Skin of body (tissue), 2 donors: ENCODE data around the gene TMCC1. TPM values are rescaled to one million over a fixed set of nuclear protein-coding genes. Genes with fewer than 3 reads are reported as not detected.
"Not testable (repeated sequence)": the region's sequence is repeated elsewhere in the genome, so short reads cannot be mapped to it uniquely, and the experiment has no call there.

ENCODE experiments used
- DNase-seq: peaks from one replicate; lab custom pipeline; 2025; lab: John Stamatoyannopoulos, UW
- total RNA-seq: library from RNA; depleted of rRNA; stranded (reverse); fragments of >200 nt; gene quantifications from one replicate; pipeline ENCODE4 v1.2.3, GENCODE V29; 2014

The TMCC1 gene
- total RNA-seq, 1 donor from 2014 or later: 21.5 TPM

GRCh38 chr3:129732200-129732876, 161.2 kb downstream of the TMCC1 start:
- no peak for DNase-seq

- no peak for DNase-seq
Measured at GRCh38 chr3:129727707-129728106, 165.8 kb downstream of the TMCC1 start.

- DNase-seq: no peak
Measured at GRCh38 chr3:129723558-129724324, 169.8 kb downstream of the TMCC1 start.

- DNase-seq: no peak
Measured at GRCh38 chr3:129722527-129722926, 171.0 kb downstream of the TMCC1 start.

GRCh38 chr3:129718201-129718600, 175.3 kb downstream of the TMCC1 start:
- DNase-seq: no peak

- no peak for DNase-seq
Measured at GRCh38 chr3:129715854-129716253, 177.7 kb downstream of the TMCC1 start.

GRCh38 chr3:129708328-129708861, 185.1 kb downstream of the TMCC1 start:
- no peak for DNase-seq

GRCh38 chr3:129705274-129705673, 188.2 kb downstream of the TMCC1 start:
- no peak for DNase-seq

- DNase-seq: no peak
Measured at GRCh38 chr3:129703913-129704312, 189.6 kb downstream of the TMCC1 start.

- DNase-seq: no peak
Measured at GRCh38 chr3:129702934-129703712, 190.4 kb downstream of the TMCC1 start.

GRCh38 chr3:129701161-129701560, 192.3 kb downstream of the TMCC1 start:
- no peak for DNase-seq

- no peak for DNase-seq
Measured at GRCh38 chr3:129699612-129700011, 193.9 kb downstream of the TMCC1 start.

GRCh38 chr3:129699199-129699598, 194.3 kb downstream of the TMCC1 start:
- DNase-seq: no peak

GRCh38 chr3:129697229-129697969, 196.1 kb downstream of the TMCC1 start:
- no peak for DNase-seq

GRCh38 chr3:129696430-129696829, 197.1 kb downstream of the TMCC1 start:
- DNase-seq: not testable (repeated sequence)

- no peak for DNase-seq
Measured at GRCh38 chr3:129695230-129695629, 198.3 kb downstream of the TMCC1 start.

GRCh38 chr3:129694228-129694627, 199.3 kb downstream of the TMCC1 start:
- DNase-seq: no peak

GRCh38 chr3:129692743-129693142, 200.8 kb downstream of the TMCC1 start:
- no peak for DNase-seq

- no peak for DNase-seq
Measured at GRCh38 chr3:129690963-129691362, 202.5 kb downstream of the TMCC1 start.

- peak; percentile 49 for DNase-seq
Measured at GRCh38 chr3:129690406-129690805, 203.1 kb downstream of the TMCC1 start.

- no peak for DNase-seq
Measured at GRCh38 chr3:129689036-129689435, 204.5 kb downstream of the TMCC1 start.
